Upper lobe of left lung (tissue), 4 donors: Measurements from ENCODE around the gene AKR1C1.
"Not testable (repeated sequence)": the region's sequence is repeated elsewhere in the genome, so short reads cannot be mapped to it uniquely, and the experiment has no call there.

Experiments
- CTCF ChIP-seq, 6 experiments: fragments of 450-650 bp in 4 of 6; fragments of 200-600 bp in 2 of 6; sonication (generic) in 2 of 6; IDR thresholded peaks; one replicate each; pipeline ENCODE4 v1.5.1; 2016 to 2019; ENCODE audit warnings: antibody characterized with exemption in 6 of 6
- POLR2A ChIP-seq, 4 donors: fragments of 450-650 bp; IDR thresholded peaks; one replicate each; pipeline ENCODE4 v1.5.1; 2016 to 2017; ENCODE audit warnings: antibody characterized with exemption in 4 of 4, mild to moderate bottlenecking in 2 of 4

GRCh38 chr10:5011392-5011791 is 48.2 kb downstream of the AKR1C1 start:
- TF ChIP-seq CTCF, POLR2A (IDR thresholded peaks at IDR 0.05): not testable (repeated sequence)
